H1 (cell line): Measurements from ENCODE around the gene CDK7. TPM values are rescaled to one million over a fixed set of nuclear protein-coding genes. Genes with fewer than 3 reads are reported as not detected.

Source experiments
- ASH2L ChIP-seq: fragments of 200-600, 300-600 bp; sonication (generic); IDR thresholded peaks from one replicate; pipeline ENCODE4 v1.7.1; 2017; ENCODE audit warnings: low read length
- BRCA1 ChIP-seq: IDR thresholded peaks from 2 replicates; pipeline ENCODE4 v1.6.1; 2012; ENCODE audit warnings: low read depth, low read length, improper control_type of control experiment
- EGR1 ChIP-seq: IDR thresholded peaks from 2 replicates; pipeline ENCODE4 v1.6.1; 2011; ENCODE audit warnings: low read depth, low read length, borderline replicate concordance
- EP300 ChIP-seq, 2 experiments: IDR thresholded peaks; 1 replicate in 1 of 2; 2 replicates in 1 of 2; pipeline ENCODE4 v1.6.1; 2011 to 2012; ENCODE audit warnings: low read depth in 2 of 2, low read length in 2 of 2, mild to moderate bottlenecking in 2 of 2, borderline replicate concordance in 1 of 2, inconsistent platforms in 1 of 2, moderate library complexity in 1 of 2
- GABPA ChIP-seq: IDR thresholded peaks from 2 replicates; pipeline ENCODE4 v1.6.1; 2011; ENCODE audit warnings: mild to moderate bottlenecking, low read length, moderate library complexity, borderline replicate concordance; ENCODE audit not compliant: insufficient read depth
- GTF2F1 ChIP-seq: IDR thresholded peaks from 2 replicates; pipeline ENCODE4 v1.6.1; 2012; ENCODE audit warnings: low read depth, low read length, improper control_type of control experiment, borderline replicate concordance
- HDAC2 ChIP-seq, 2 experiments: fragments of 300-600 bp in 1 of 2; sonication (generic) in 1 of 2; IDR thresholded peaks; 2 replicates each; pipeline ENCODE4 v1.6.1; 2011 to 2012; ENCODE audit warnings: low read depth in 2 of 2, low read length in 2 of 2, mild to moderate bottlenecking in 2 of 2, moderate library complexity in 2 of 2, borderline replicate concordance in 1 of 2, inconsistent platforms in 1 of 2
- POLR2A ChIP-seq, 2 experiments: IDR thresholded peaks; 1 replicate in 1 of 2; 2 replicates in 1 of 2; pipeline ENCODE4 v1.6.1; 2011; ENCODE audit warnings: low read depth in 2 of 2, low read length in 2 of 2, mild to moderate bottlenecking in 2 of 2; ENCODE audit errors: control extremely low read depth in 1 of 2
- RBBP5 ChIP-seq: IDR thresholded peaks from 2 replicates; pipeline ENCODE4 v1.7.1; 2012; ENCODE audit warnings: low read depth, mild to moderate bottlenecking, inconsistent platforms, low read length, moderate library complexity, borderline replicate concordance
- SAP30 ChIP-seq: fragments of 300-600 bp; sonication (generic); IDR thresholded peaks from 2 replicates; pipeline ENCODE4 v1.7.1; 2012; ENCODE audit warnings: low read length, moderate library complexity, mild to moderate bottlenecking, inconsistent platforms; ENCODE audit not compliant: insufficient read depth, insufficient replicate concordance
- SIN3A ChIP-seq, 2 experiments: IDR thresholded peaks in 1 of 2; conservative IDR thresholded peaks in 1 of 2; 2 replicates each; pipeline ENCODE4 v1.6.1; 2011 to 2012; ENCODE audit warnings: low read length in 2 of 2, improper control_type of control experiment in 1 of 2, low read depth in 1 of 2, mild to moderate bottlenecking in 1 of 2
- SP1 ChIP-seq: IDR thresholded peaks from 2 replicates; pipeline ENCODE4 v1.6.1; 2011; ENCODE audit warnings: low read depth, low read length
- SP4 ChIP-seq: IDR thresholded peaks from 2 replicates; pipeline ENCODE4 v1.6.1; 2012; ENCODE audit warnings: low read length, inconsistent platforms
- TAF1 ChIP-seq: IDR thresholded peaks from 2 replicates; pipeline ENCODE4 v1.6.1; 2011; ENCODE audit warnings: mild to moderate bottlenecking, low read depth, low read length
- TAF7 ChIP-seq: optimal IDR thresholded peaks from 2 replicates; pipeline ENCODE3; 2011; ENCODE audit warnings: low read depth, mild to moderate bottlenecking, inconsistent platforms, low read length, moderate library complexity, borderline replicate concordance
- polyA plus RNA-seq, 7 experiments: library from polyadenylated mRNA; depleted of rRNA in 3 of 7; stranded (reverse) in 5 of 7; unstranded in 2 of 7; fragments of >200 nt in 5 of 7; fragments of 200-250 nt in 2 of 7; gene quantifications; 1 replicate in 5 of 7; 2 replicates in 1 of 7; 4 replicates in 1 of 7; pipeline versions ENCODE4 v1.2.1 to v1.2.3, GENCODE V29; 2011 to 2013; ENCODE audit warnings: missing spikeins in 2 of 7, mixed read lengths in 2 of 7
- total RNA-seq: library from RNA; stranded (reverse); fragmentation: NEBNext Ultra II Directional; extraction: Animal tissue kit (Norgen Biotek cat#: 25700); gene quantifications from 2 replicates; pipeline ENCODE4 v1.2.1, GENCODE V29; 2021
- TF ChIP-seq, protein P1 (sequence below): IDR thresholded peaks from 2 replicates; pipeline ENCODE4 v1.6.1; 2011; ENCODE audit warnings: low read depth, mild to moderate bottlenecking, low read length; ENCODE audit not compliant: insufficient read depth
- TF ChIP-seq, protein P2 (sequence below): IDR thresholded peaks from 2 replicates; pipeline ENCODE4 v1.6.1; 2012; ENCODE audit warnings: inconsistent platforms
- TF ChIP-seq, protein P3 (sequence below): IDR thresholded peaks from 2 replicates; pipeline ENCODE4 v1.6.1; 2011; ENCODE audit warnings: low read length, improper control_type of control experiment

CDK7 gene
- total and polyA plus RNA-seq, 2 of the 8 experiments (the other 6 are each of a cell fraction or from before 2014, with no cell fraction given) = 39.9 to 63.4 TPM

DNA sequence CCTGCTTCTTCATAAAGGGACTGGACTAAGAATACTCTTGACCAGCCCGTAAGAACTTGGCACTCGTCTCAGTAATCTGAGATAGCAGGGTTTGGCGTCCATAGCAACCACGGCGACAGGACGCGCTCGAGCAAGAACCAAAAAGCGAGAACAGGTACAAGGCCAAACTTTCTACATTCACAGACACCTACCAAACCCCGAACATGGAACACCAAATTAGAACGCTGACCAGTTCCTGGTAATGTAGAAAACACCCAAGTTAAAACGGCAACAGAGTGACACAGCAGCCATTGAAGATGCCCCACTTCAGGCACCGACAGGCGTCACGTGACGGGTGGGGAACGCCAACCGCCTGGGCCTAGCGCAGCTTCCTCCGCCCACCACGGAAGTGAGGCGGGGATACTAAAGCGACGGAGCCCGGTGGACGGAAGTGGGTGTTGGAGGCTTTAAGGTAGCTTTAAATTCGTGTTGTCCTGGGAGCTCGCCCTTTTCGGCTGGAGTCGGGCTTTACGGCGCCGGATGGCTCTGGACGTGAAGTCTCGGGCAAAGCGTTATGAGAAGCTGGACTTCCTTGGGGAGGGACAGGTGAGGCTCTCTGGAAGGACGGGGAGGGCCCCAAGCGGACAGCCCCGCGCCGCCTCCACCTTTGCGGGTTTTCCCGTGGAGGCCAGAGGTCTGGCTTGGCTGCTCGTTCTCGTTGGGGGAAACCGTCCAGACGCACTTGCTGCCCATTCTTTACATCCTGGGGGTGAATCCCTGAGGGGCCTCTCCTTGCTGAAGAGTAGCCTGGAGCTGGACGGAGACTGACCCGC is at the start of gene CDK7 (continued):
- peak; percentile 87 for TF ChIP-seq GABPA
- TF ChIP-seq, protein P1, sequence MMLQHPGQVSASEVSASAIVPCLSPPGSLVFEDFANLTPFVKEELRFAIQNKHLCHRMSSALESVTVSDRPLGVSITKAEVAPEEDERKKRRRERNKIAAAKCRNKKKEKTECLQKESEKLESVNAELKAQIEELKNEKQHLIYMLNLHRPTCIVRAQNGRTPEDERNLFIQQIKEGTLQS = peak; percentile 90
- TF ChIP-seq SP1 = peak; percentile 60; the same call in 1 of the 2 replicates
- TF ChIP-seq SAP30 = peak; percentile 100
- peak; percentile 83 for TF ChIP-seq RBBP5
- TF ChIP-seq POLR2A (IDR thresholded peaks at IDR 0.05; ENCODE audit: control extremely low read depth in 1 of 2, low read depth in 2 of 2, low read length in 2 of 2) = peak; percentile 53 to 85
- no peak for TF ChIP-seq EP300 (IDR thresholded peaks at IDR 0.05; ENCODE audit: borderline replicate concordance in 1 of 2, low read depth in 2 of 2, low read length in 2 of 2)
- peak; percentile 97 to 100 for TF ChIP-seq SIN3A (conservative IDR thresholded peaks at IDR 0.05 in 1 of 2, IDR thresholded peaks at IDR 0.05 in 1 of 2; ENCODE audit: low read depth in 1 of 2, low read length in 2 of 2)
- TF ChIP-seq TAF1 = peak; percentile 81
- no peak; the same call in 1 of the 2 replicates for TF ChIP-seq EGR1
- TF ChIP-seq, protein P2, sequence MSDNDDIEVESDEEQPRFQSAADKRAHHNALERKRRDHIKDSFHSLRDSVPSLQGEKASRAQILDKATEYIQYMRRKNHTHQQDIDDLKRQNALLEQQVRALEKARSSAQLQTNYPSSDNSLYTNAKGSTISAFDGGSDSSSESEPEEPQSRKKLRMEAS = peak; percentile 79
- TF ChIP-seq GTF2F1 = peak; percentile 37; the same call in 1 of the 2 replicates
- peak; percentile 54 for TF ChIP-seq TAF7
- TF ChIP-seq ASH2L = peak; percentile 85
- no peak for TF ChIP-seq BRCA1
- peak; percentile 86 to 100; a peak in 3 of 4 replicates for TF ChIP-seq HDAC2 (IDR thresholded peaks at IDR 0.05; ENCODE audit: borderline replicate concordance in 1 of 2, low read depth in 2 of 2, low read length in 2 of 2)
- TF ChIP-seq SP4 = no peak
- TF ChIP-seq, protein P3, sequence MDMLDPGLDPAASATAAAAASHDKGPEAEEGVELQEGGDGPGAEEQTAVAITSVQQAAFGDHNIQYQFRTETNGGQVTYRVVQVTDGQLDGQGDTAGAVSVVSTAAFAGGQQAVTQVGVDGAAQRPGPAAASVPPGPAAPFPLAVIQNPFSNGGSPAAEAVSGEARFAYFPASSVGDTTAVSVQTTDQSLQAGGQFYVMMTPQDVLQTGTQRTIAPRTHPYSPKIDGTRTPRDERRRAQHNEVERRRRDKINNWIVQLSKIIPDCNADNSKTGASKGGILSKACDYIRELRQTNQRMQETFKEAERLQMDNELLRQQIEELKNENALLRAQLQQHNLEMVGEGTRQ = peak; percentile 98
